Fibroblast of the aortic adventitia (primary cell): ENCODE measurements around the gene MORC2. TPM values are rescaled to one million over a fixed set of nuclear protein-coding genes. Genes with fewer than 3 reads are reported as not detected.

Source experiments
- DNase-seq: peaks from one replicate; pipeline ENCODE4 v3.0.0-alpha.2; 2010; ENCODE audit warnings: low read depth
- H3K4me3 ChIP-seq: 2 replicates; pipeline ENCODE4 v1.5.1; 2011; ENCODE audit warnings: low read depth, mild to moderate bottlenecking, control low read depth, low read length, moderate library complexity
- CTCF ChIP-seq: IDR thresholded peaks from 2 replicates; pipeline ENCODE4 v1.5.1; 2011; ENCODE audit warnings: mild to moderate bottlenecking, low read length, control low read depth, inconsistent platforms; ENCODE audit not compliant: insufficient read depth
- total RNA-seq: library from RNA; depleted of rRNA; stranded (reverse); fragments of >200 nt; gene quantifications from 2 replicates; pipeline ENCODE4 v1.2.3, GENCODE V29; 2012; ENCODE audit warnings: low replicate concordance

The MORC2 gene
- total RNA-seq, 1 donor, result 17.7 TPM

- H3K4me3 ChIP-seq, result no peak overlapping the region
- no peak for DNase-seq
- TF ChIP-seq CTCF, result no peak
Measured at GRCh38 chr22:30885591-30885990, 83.0 kb downstream of the MORC2 start.

- no peak for TF ChIP-seq CTCF
- DNase-seq, result no peak
- H3K4me3 ChIP-seq, result no peak overlapping the region
Measured at GRCh38 chr22:30885001-30885366, 83.6 kb downstream of the MORC2 start.

GRCh38 chr22:30884211-30885000, 84.2 kb downstream of the MORC2 start:
- no peak overlapping the region for H3K4me3 ChIP-seq
- no peak for DNase-seq
- TF ChIP-seq CTCF, result no peak

- DNase-seq, result no peak
- no peak for TF ChIP-seq CTCF
Measured at GRCh38 chr22:30883586-30884145, 84.9 kb downstream of the MORC2 start.

GRCh38 chr22:30882974-30883533, 85.5 kb downstream of the MORC2 start:
- no peak for TF ChIP-seq CTCF
- H3K4me3 ChIP-seq, result no peak overlapping the region
- DNase-seq, result no peak

More at GRCh38 chr22:30883586-30884145, 84.9 kb downstream of the MORC2 start:
- H3K4me3 ChIP-seq, result no peak overlapping the region

- no peak overlapping the region for H3K4me3 ChIP-seq
- DNase-seq, result no peak
- no peak for TF ChIP-seq CTCF
Measured at GRCh38 chr22:30882184-30882717, 86.3 kb downstream of the MORC2 start.
